HG03354 (cell line): ENCODE data around the gene CDC42EP5.
"Not testable (repeated sequence)": the region's sequence is repeated elsewhere in the genome, so short reads cannot be mapped to it uniquely, and the experiment has no call there.

Experiments
- ATAC-seq: cut with Tn5 transposase; IDR thresholded peaks from one replicate; pipeline ENCODE4 v1.9.1; 2021; ENCODE audit warnings: mild to moderate bottlenecking; ENCODE audit not compliant: unreplicated experiment, poor library complexity, severe bottlenecking

CDC42EP5 gene

GRCh38 chr19:54492568-54492967, 19.5 kb upstream of the CDC42EP5 start:
- ATAC-seq = no peak

- no peak for ATAC-seq
These were observed 16.7 kb upstream of the CDC42EP5 start for GRCh38 chr19:54489766-54490165.

- ATAC-seq = no peak
These were observed 16.2 kb upstream of the CDC42EP5 start for GRCh38 chr19:54489341-54489740.

GRCh38 chr19:54485851-54486250, 12.8 kb upstream of the CDC42EP5 start:
- no peak for ATAC-seq

- no peak for ATAC-seq
These were observed 11.4 kb upstream of the CDC42EP5 start for GRCh38 chr19:54484451-54484850.

- ATAC-seq = no peak
These were observed 9.8 kb upstream of the CDC42EP5 start for GRCh38 chr19:54482889-54483288.

- ATAC-seq = no peak
These were observed 8.3 kb upstream of the CDC42EP5 start for GRCh38 chr19:54481326-54481930.

- no peak for ATAC-seq
These were observed 7.0 kb upstream of the CDC42EP5 start for GRCh38 chr19:54480051-54480450.

GRCh38 chr19:54478677-54479266, 5.7 kb upstream of the CDC42EP5 start:
- no peak for ATAC-seq

- no peak for ATAC-seq
These were observed 4.6 kb upstream of the CDC42EP5 start for GRCh38 chr19:54477650-54478049.

GRCh38 chr19:54475706-54476105, 2.6 kb upstream of the CDC42EP5 start:
- ATAC-seq = no peak

- no peak for ATAC-seq
These were observed 836 bp upstream of the CDC42EP5 start for GRCh38 chr19:54473892-54474372.

- ATAC-seq = no peak
These were observed 1.9 kb downstream of the CDC42EP5 start for GRCh38 chr19:54470991-54471782.

- ATAC-seq = no peak
These were observed 2.7 kb downstream of the CDC42EP5 start for GRCh38 chr19:54470276-54470887.

- ATAC-seq = no peak
These were observed 3.6 kb downstream of the CDC42EP5 start for GRCh38 chr19:54469496-54469934.

GRCh38 chr19:54466110-54466480, 7.0 kb downstream of the CDC42EP5 start:
- ATAC-seq = not testable (repeated sequence)

- no peak for ATAC-seq
These were observed 7.5 kb downstream of the CDC42EP5 start for GRCh38 chr19:54465426-54466109.

- ATAC-seq = peak; percentile 46
These were observed 8.3 kb downstream of the CDC42EP5 start for GRCh38 chr19:54464630-54465425.

GRCh38 chr19:54464044-54464629, 9.0 kb downstream of the CDC42EP5 start:
- peak; percentile 55 for ATAC-seq
